Activated CD4-positive, alpha-beta T cell treated with anti-CD3 and anti-CD28 coated beads for 4 hours (primary cell): Measurements from ENCODE around the gene PRDM11.
"Not testable (repeated sequence)": the region's sequence is repeated elsewhere in the genome, so short reads cannot be mapped to it uniquely, and the experiment has no call there.

Experiments
- DNase-seq, 2 donors: peaks; one replicate each; pipeline ENCODE4 v3.0.0-alpha.2; 2020

The PRDM11 gene

DNA sequence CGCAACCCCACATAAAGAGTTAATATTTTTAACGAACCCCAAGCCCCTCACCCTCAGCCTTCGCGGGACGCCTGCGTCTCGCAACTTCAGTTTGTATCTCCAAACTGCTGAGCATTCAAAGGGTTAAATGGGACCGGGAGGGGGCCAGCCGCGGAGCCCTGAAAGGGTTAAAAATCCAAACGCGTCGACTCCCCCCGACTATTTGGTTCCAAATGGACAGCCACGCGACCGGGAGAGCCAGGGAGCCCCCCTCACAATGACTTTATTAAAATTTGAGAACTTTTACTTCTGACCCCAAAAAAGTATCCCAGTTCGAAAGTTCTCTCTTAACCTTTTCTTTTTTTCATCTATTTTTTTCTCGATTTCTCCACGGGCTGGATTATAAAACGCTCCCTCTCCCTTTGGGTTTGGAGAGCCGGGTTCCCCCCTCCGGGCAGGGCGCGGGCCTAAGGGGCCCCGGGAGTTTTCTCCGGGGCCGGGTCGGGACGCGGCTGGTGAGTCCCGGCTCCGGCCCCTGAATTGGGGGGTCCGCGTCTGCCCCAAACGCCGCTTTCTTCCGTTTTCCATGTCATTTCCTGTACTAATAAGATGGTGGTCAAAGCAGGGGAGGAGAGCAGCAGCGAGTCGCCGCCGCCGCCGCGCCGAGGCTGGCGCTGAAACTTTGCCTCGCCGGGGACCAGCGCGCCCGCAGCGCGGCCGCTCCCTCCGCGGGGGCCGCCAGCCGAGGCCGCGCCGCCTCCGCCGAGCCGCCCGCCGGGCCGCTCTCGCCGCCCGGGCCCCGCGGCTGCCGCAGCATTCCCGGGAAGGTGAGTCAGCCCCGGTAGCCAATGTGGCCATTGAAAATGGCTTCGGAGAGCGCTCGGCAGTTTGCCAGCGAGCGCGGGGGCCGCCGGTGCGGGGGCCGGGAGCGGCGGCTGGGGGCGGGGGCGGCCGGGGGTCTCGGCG, at the start of gene PRDM11:
Gene PRDM11 (plus strand): TSS at position 568 of the 945 bp plus-strand sequence. CDS start 35,128 bp downstream, outside the sequence.
- peak; percentile 70 to 72 for DNase-seq

GRCh38 chr11:45097721-45098493, 48.5 kb upstream of the PRDM11 start:
- no peak for DNase-seq

GRCh38 chr11:45098929-45099328, 47.5 kb upstream of the PRDM11 start:
- DNase-seq = no peak

GRCh38 chr11:45100339-45100738, 46.1 kb upstream of the PRDM11 start:
- DNase-seq = no peak

DNA sequence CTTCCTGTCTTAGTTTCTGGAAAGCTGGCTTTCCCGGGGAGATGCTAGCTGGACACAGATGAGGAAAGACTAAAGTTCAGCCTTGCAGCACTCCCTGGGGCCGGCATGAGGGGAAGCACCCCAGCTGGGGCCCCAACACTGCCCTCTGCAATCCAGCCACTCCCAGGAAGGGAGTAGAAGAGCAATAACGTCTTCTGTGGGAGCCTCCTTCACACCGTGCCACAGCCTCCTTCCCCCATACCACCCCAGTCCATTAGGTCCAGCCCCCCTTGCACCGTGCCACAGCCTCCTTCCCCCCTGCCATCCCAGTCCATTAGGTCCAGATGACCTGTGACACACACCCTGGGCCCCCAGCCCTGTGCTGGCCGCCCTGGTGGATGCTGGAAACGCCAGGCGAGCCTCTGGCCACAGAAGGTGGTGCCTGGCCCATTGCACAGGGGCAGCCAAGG, 44.1 kb upstream of the PRDM11 start:
- DNase-seq = no peak

DNA sequence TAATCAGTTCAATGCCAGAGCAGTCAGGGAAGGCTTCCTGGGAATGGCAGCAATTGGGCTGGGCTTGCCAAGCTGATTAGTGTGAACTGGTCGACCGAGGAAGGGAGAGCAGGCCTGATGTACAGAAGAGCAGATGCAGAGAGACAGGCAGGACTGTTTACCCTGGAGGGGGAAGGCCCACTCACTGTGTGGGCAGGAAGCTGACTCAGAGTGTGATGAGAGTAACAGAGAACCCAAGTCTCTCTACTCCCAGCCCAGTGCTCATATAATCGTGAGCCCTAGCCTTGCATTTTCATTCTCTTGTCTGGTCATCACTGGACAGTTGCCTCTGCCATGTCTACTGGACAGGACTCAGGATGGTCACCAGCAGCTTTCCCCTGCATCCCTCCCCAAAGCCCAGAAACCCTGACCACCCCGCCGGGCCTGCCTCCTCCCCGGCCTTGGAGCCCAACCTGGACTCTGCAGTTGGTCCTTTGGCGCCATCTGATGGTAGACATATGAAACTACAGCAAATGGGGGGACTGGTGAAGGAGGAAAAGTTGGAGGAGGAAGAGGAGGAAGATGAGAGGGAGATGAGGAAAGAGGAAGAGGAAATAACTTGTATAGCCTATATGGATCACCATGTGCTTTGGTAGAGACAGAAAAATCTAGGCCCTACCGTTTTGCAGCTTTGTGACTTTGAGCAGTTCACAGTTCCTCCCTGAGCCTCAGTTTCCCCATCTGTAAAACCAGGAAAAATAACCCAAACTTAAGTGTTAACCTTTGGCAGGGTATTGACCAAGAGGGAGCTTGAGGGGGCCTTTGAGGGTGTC, 43.4 kb upstream of the PRDM11 start:
- peak; percentile 61 to 78 for DNase-seq

DNA sequence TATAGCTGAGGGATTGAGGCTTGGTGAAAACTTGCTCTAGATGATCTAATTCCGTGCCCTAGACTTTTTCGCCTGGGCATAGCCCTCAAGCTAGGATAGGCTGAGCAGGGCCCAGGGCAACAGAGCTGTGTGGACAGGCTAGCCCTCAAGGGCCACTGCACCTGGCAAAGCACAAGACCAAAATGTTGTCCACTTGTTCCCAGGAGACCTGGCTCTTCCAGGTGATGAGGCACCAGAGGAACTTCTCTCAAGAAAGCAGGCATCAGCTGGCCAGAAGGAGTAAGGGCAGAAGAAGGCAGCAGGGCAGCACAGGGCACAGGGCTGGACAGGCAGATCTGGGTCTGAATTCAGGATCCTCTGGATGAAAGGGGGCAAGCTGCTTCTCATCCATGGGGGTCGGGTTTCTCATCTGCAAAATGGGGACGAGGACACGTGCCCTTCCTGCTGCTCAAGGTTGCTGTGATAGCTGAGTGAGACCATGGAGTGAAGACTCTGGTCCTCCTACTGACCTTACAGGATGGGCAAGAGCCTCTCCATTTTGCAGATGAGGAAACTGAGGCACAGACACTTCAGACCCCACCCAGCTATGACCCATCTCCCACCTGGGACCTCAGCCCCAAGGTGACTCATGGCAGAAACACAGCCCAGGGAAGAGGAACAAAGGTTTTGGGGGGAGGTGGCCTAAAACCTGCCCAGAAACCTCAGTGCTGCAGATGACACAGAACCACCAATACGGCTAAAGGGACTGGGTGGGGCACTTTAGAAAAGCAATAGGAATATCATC, 42.2 kb upstream of the PRDM11 start:
- DNase-seq = no peak

DNA sequence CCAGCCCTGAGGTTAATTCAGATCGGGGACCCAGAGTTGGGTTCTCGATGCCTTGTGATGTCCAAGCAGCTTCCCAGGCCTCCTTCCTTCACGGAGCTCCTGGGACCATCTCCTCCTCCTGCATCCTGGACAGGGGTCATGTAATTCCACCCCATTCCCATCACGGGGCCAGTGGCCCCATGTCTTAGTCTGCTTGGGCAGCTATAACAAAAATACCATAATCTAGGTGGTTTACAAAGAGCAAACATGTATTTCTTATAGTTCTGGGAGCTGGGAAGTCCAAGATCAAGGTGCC, 41.7 kb upstream of the PRDM11 start:
- DNase-seq = no peak

DNA sequence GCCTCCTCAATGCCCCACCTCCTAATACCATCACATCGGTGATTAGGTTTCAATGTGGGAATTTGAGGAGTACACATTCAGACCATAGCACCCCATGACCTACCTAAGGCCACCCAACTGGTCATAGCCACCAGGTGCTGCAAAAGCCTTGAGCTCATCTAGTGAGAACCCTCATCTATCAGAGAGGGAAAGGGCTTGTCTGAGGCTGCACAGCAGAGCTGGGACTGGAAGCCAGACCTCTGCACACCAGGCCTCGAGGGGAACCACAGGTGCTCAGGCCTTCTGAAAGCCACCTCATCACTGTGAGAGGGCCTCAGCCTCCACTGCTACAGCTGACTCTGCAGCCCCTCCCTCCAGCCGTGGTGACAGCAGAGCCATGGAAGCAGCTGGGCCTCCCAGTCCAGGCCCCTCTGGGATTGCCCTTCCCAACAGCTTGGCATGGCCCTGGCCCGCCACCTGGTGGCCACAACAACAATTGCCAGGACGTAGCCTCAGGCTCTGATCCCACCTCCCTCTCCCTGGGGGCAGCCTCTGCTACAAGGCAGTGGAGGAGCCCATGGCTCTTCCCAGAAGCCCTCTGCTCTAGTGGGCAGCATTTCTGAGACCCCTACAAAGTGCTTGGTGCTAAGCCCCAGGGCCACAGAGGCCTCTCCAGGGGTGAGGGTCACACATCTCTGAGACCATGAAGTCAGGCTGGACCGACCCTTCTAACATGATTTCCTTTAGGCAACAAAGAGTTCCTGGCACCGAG, 41.0 kb upstream of the PRDM11 start:
- peak; percentile 58 to 60 for DNase-seq

GRCh38 chr11:45105984-45106375, 40.5 kb upstream of the PRDM11 start:
- DNase-seq = no peak

- no peak for DNase-seq
Observed at GRCh38 chr11:45106440-45106839, 40.0 kb upstream of the PRDM11 start.

GRCh38 chr11:45107029-45107428, 39.4 kb upstream of the PRDM11 start:
- DNase-seq = no peak

- no peak for DNase-seq
Observed at GRCh38 chr11:45108070-45109064, 38.1 kb upstream of the PRDM11 start.

- DNase-seq = no peak
Observed at GRCh38 chr11:45109400-45109799, 37.0 kb upstream of the PRDM11 start.

GRCh38 chr11:45110562-45110961, 35.9 kb upstream of the PRDM11 start:
- DNase-seq = peak; percentile 32 to 58

- no peak for DNase-seq
Observed at GRCh38 chr11:45113807-45114206, 32.6 kb upstream of the PRDM11 start.

DNA sequence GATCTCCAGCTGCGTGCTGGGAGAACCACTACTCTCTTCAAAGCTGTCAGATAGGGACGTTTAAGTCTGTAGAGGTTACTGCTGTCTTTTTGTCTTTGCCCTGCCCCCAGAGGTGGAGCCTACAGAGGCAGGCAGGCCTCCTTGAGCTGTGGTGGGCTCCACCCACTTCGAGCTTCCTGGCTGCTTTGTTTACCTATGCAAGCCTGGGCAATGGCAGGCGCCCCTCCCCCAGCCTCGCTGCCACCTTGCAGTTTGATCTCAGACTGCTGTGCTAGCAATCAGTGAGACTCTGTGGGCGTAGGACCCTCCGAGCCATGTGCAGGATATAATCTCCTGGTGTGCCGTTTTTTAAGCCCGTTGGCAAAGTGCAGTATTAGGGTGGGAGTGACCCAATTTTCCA, 18.6 kb upstream of the PRDM11 start:
- DNase-seq = not testable (repeated sequence)

DNA sequence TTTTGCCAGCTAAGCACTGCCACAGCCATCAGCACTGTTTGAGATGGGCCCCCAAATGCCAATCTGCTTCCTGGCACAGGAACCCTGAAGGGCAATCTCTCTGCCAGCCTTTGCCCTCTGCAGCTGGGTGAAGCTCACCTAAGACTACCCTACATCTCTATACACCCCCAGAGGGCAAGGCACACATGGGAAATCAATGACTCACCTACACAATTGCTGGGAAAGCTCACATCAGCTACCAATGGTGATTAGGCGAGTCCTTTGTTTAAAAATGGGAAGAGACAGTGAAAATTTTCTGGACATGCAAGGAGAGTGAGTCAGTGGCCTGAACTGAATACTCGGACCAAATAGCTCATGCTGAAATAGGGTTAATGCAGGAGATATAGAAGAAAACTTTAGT, 12.6 kb upstream of the PRDM11 start:
- DNase-seq = no peak

- DNase-seq = no peak
Observed at GRCh38 chr11:45141171-45141570, 5.3 kb upstream of the PRDM11 start.

DNA sequence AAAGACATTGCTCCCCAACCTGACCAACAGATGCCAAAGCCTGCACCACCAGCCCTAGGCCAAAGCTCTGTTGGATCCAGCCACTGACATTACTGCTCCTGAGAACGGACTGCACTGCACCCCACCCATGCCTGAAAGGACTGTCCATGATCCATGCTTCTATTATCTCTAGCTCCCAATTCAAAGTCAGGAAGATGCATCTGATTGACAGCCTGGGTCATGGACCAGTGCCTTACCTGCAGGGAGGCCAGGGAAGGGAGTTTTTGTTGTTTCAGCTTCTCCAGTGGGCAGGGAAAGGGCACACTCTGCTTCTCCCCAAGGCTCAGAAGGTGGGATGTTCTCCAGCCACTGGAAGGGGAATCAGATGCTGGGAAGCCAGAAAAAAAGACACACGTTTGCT, 4.8 kb upstream of the PRDM11 start:
- no peak for DNase-seq
